A673 (cell line): Measurements from ENCODE around the gene POLR1G.
"Not testable (repeated sequence)": the region's sequence is repeated elsewhere in the genome, so short reads cannot be mapped to it uniquely, and the experiment has no call there.

Source experiments
- EZH2 ChIP-seq: fragments of 200-600 bp; sonication (generic); IDR thresholded peaks from 2 replicates; pipeline ENCODE4 v1.6.1; 2017; ENCODE audit warnings: borderline replicate concordance, low read depth, mild to moderate bottlenecking, mixed read lengths, antibody characterized with exemption, low read length; ENCODE audit not compliant: poor library complexity, severe bottlenecking
- TF ChIP-seq, protein P1 (sequence below): fragments of 300-800, 200-600 bp; sonication (generic); conservative IDR thresholded peaks from 2 replicates; pipeline ENCODE4 v1.5.1; 2017; ENCODE audit warnings: low read depth, mild to moderate bottlenecking, antibody characterized with exemption, low read length, moderate library complexity, mixed read lengths

DNA sequence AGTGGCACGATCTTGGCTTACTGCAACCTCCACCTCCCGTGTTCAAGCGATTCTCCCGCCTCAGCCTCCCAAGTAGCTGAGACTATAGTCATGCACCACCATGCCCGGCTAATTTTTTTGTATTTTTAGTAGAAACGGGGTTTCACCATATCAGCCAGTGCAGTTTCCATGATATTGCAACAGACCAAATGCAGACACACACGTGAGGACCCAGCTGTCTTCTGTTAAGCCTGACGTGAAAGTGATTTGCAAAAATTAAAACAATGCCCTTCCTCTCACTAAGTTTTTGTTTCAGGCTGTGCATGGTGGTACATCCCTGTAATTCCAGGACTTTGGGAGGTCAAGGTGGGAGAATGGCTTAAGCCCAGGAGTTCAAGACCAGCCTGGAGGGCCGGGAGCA lies 24.6 kb downstream of the POLR1G start:
- TF ChIP-seq, protein P1, sequence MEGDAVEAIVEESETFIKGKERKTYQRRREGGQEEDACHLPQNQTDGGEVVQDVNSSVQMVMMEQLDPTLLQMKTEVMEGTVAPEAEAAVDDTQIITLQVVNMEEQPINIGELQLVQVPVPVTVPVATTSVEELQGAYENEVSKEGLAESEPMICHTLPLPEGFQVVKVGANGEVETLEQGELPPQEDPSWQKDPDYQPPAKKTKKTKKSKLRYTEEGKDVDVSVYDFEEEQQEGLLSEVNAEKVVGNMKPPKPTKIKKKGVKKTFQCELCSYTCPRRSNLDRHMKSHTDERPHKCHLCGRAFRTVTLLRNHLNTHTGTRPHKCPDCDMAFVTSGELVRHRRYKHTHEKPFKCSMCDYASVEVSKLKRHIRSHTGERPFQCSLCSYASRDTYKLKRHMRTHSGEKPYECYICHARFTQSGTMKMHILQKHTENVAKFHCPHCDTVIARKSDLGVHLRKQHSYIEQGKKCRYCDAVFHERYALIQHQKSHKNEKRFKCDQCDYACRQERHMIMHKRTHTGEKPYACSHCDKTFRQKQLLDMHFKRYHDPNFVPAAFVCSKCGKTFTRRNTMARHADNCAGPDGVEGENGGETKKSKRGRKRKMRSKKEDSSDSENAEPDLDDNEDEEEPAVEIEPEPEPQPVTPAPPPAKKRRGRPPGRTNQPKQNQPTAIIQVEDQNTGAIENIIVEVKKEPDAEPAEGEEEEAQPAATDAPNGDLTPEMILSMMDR, result not testable (repeated sequence)
- TF ChIP-seq EZH2, result not testable (repeated sequence)
